Ovary (tissue), 9 donors: Measurements from ENCODE around the gene KHDRBS1. TPM values are rescaled to one million over a fixed set of nuclear protein-coding genes. Genes with fewer than 3 reads are reported as not detected.

Source experiments
- DNase-seq, 5 donors: peaks; one replicate each; pipeline ENCODE4 v3.0.0-alpha.2; 2019 to 2020
- H3K27ac ChIP-seq, 2 donors: fragments of 200-600 bp; one replicate each; pipeline versions ENCODE4 v1.5.1 to v1.8.0; 2019 to 2022
- H3K27me3 ChIP-seq: fragments of 200-600 bp; one replicate; pipeline ENCODE4 v1.8.0; 2022
- H3K36me3 ChIP-seq: fragments of 200-600 bp; sonication (generic); one replicate; pipeline ENCODE4 v1.5.1; 2019
- H3K4me1 ChIP-seq: one replicate; pipeline ENCODE4 v1.8.1; 2013; ENCODE audit warnings: mild to moderate bottlenecking, moderate library complexity; ENCODE audit not compliant: insufficient read depth
- H3K4me3 ChIP-seq: fragments of 200-600 bp; sonication (generic); one replicate; pipeline ENCODE4 v1.5.1; 2017
- H3K9me3 ChIP-seq, 2 donors: fragments of 200-600 bp in 1 of 2; sonication (generic) in 1 of 2; one replicate each; pipeline versions ENCODE4 v1.5.1 to v1.8.1; 2013 to 2019; ENCODE audit warnings: mild to moderate bottlenecking in 1 of 2, moderate library complexity in 1 of 2
- EP300 ChIP-seq: sonication (generic); formaldehyde crosslinking; IDR thresholded peaks from one replicate; pipeline ENCODE4 v1.6.1; 2017; ENCODE audit warnings: antibody characterized with exemption
- POLR2A ChIP-seq: fragments of 450-650 bp; IDR thresholded peaks from one replicate; pipeline ENCODE4 v1.6.1; 2017; ENCODE audit warnings: antibody characterized with exemption, mild to moderate bottlenecking, moderate library complexity
- WGBS, 3 donors: extraction: QIAGEN DNeasy Blood & Tissue Kit in 1 of 3; methylation state at CpG; one replicate each; pipeline versions ENCODE4 v1.1.5 to v1.1.7; 2013 to 2017; 5-methylcytosine and 5-hydroxymethylcytosine counted together
- intact Hi-C, 4 donors: fragments of 100-400 bp; cut with DNase I; formaldehyde crosslinking; loops; one replicate each; pipeline versions ENCODE4 v1.11.0 to v1.15.1; 2022 to 2023
- polyA plus RNA-seq, 2 donors: library from polyadenylated mRNA; stranded (reverse); fragments of 200-250 nt in 1 of 2; fragments of 350-450 nt in 1 of 2; fragmentation: Illumina TruSeq in 1 of 2; extraction: RNeasy Lipid Tissue Mini Kit (QIAGEN cat#74804) in 1 of 2; gene quantifications; one replicate each; pipeline ENCODE4 v1.2.3, GENCODE V29; 2013 to 2014
- total RNA-seq, 7 donors: library from RNA; depleted of rRNA in 2 of 7; stranded (reverse); fragments of >200 nt in 2 of 7; fragmentation: NEBNext Ultra II Directional in 3 of 7; extraction: Animal tissue kit (Norgen Biotek cat#: 25700) in 3 of 7; gene quantifications; one replicate each; pipeline versions ENCODE4 v1.1.0 to v1.2.4, GENCODE V29; 2016 to 2023
- TF ChIP-seq, protein P1 (sequence below), 3 donors: fragments of 450-650 bp in 2 of 3; fragments of 200-600 bp in 1 of 3; IDR thresholded peaks; one replicate each; pipeline versions ENCODE4 v1.5.1 to v1.8.0; 2016 to 2022; ENCODE audit warnings: antibody characterized with exemption in 3 of 3, mild to moderate bottlenecking in 1 of 3
- donor health status: DM: no; HTN: no; CAD: no; lungs with moderate emphysema.
- donor health status: DM: no; HTN: no; CAD: no.
- donor health status: Bipolar disorder and iron deficiency.
- donor health status: DM: yes; HTN: yes; CAD: no.
- donor health status: DM: no; HTN: no; CAD: no.
- donor health status: DM: yes; HTN: yes; CAD: no.

The KHDRBS1 gene
- total and polyA plus RNA-seq, 9 donors: 84.3 to 184 (median 143) TPM

DNA sequence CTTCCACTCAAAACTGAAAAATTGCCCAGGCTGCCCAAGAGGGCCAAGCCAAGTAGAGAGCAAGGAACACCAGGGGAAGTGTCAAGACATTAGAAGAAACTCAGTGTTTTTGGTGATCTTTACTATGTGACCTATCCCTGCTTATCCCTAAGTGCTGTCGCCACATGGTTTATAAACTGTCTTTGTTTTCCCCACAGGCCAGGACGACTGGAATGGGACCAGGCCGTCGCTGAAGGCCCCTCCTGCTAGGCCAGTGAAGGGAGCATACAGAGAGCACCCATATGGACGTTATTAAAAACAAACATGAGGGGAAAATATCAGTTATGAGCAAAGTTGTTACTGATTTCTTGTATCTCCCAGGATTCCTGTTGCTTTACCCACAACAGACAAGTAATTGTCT lies 28.7 kb downstream of the KHDRBS1 start:
- no peak overlapping the region for H3K4me3 ChIP-seq
- TF ChIP-seq POLR2A: no peak
- TF ChIP-seq, protein P1, sequence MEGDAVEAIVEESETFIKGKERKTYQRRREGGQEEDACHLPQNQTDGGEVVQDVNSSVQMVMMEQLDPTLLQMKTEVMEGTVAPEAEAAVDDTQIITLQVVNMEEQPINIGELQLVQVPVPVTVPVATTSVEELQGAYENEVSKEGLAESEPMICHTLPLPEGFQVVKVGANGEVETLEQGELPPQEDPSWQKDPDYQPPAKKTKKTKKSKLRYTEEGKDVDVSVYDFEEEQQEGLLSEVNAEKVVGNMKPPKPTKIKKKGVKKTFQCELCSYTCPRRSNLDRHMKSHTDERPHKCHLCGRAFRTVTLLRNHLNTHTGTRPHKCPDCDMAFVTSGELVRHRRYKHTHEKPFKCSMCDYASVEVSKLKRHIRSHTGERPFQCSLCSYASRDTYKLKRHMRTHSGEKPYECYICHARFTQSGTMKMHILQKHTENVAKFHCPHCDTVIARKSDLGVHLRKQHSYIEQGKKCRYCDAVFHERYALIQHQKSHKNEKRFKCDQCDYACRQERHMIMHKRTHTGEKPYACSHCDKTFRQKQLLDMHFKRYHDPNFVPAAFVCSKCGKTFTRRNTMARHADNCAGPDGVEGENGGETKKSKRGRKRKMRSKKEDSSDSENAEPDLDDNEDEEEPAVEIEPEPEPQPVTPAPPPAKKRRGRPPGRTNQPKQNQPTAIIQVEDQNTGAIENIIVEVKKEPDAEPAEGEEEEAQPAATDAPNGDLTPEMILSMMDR (IDR thresholded peaks at IDR 0.05): no peak
- TF ChIP-seq EP300: no peak
- H3K9me3 ChIP-seq: no peaks in the 10 kb centered on the region
- no peak for DNase-seq
- WGBS, 3 donors: 23 to 44% (median 29%) methylated on average over 5 of the region's 5 CpGs
- intact Hi-C loops: no loop called here
- H3K36me3 ChIP-seq: no peaks in the 10 kb centered on the region
- H3K27me3 ChIP-seq: no peaks in the 10 kb centered on the region
- H3K27ac ChIP-seq: no peak overlapping the region
- no peaks in the 10 kb centered on the region for H3K4me1 ChIP-seq

DNA sequence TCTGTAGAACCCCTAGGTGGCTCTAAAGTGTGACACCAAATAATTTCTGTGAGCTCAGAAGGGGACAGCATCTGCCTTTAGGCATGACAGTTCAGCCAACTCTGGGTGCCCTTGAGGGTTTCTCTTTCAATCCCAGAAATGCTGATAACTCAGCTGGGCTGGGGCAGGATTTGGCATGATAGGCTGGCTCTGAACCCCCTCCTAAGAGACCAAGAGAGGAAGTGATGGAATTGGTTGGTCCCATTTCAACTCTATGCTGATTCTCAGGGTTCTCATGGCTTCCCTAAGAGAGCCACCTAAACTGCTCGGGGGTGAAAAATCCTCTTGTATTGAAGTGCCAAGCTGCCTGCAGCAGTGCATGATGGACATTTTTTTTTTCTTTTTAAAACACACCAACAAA lies 30.6 kb downstream of the KHDRBS1 start:
- intact Hi-C loops: no loop called here
- WGBS, 3 donors: 41 to 73% (median 55%) methylated on average over 1 of the region's 1 CpG
- no peak for DNase-seq
- H3K36me3 ChIP-seq: no peaks in the 10 kb centered on the region
- peaks cover 2% of the 10 kb centered on the region for H3K4me1 ChIP-seq
- H3K27ac ChIP-seq: no peak overlapping the region
- no peaks in the 10 kb centered on the region for H3K9me3 ChIP-seq
- H3K27me3 ChIP-seq: no peaks in the 10 kb centered on the region
- no peak overlapping the region for H3K4me3 ChIP-seq
- TF ChIP-seq POLR2A (no peak), EP300 (no peak)
- TF ChIP-seq, protein P1 (IDR thresholded peaks at IDR 0.05): no peak

DNA sequence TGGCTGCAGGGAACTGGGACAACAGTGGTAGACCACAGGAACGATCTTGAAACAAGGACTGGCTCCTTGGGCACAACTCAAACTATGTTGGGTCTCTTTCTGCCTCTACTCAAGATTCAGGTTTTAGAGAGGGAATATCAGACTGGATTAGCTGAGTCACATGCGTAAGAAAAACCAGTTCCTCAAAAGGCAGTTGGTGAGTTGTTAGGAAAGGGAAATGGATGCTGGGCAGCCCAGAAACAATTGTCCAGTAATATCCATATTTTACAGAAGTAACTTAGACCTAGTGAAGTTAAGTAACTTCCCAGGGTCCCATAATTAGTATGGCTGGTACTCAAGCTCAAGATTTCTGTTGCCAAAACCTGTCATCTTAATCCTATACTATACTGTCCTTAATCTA lies 32.1 kb downstream of the KHDRBS1 start:
- Histone ChIP-seq H3K27me3 (no peaks in the 10 kb centered on the region), H3K4me3 (no peak overlapping the region), H3K36me3 (no peaks in the 10 kb centered on the region), H3K27ac (no peak overlapping the region), H3K4me1 (peaks cover 2% of the 10 kb centered on the region), H3K9me3 (no peaks in the 10 kb centered on the region)
- DNase-seq: no peak
- no peak for TF ChIP-seq POLR2A
- TF ChIP-seq, protein P1 (IDR thresholded peaks at IDR 0.05): no peak
- TF ChIP-seq EP300: no peak
- intact Hi-C loops: no loop called here
- 94 to 95% (median 94%) methylated on average over 2 of the region's 2 CpGs for WGBS, 3 donors

DNA sequence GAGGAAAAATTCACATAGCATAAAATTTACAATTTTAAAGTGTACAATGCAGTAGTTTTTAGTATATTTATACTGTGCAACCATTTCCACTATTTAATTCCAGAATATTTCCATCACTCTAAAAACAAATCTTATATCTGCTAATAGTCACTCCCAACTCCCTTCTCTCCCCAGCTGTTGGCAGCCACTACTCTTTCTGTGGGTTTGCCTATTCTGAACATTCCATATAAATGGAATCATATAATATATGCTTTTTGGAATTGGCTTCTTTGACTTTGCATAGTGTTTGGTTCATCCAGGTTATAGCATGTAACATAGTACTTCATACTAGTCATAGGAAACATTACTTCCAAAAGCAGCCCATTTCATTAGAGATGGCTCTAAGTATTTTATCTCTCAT lies 34.0 kb downstream of the KHDRBS1 start:
- no peak for DNase-seq
- H3K4me1 ChIP-seq: peaks cover 2% of the 10 kb centered on the region
- no peak overlapping the region for H3K4me3 ChIP-seq
- no peaks in the 10 kb centered on the region for H3K36me3 ChIP-seq
- no peaks in the 10 kb centered on the region for H3K27me3 ChIP-seq
- TF ChIP-seq EP300 (no peak), POLR2A (no peak)
- TF ChIP-seq, protein P1 (IDR thresholded peaks at IDR 0.05): no peak
- H3K27ac ChIP-seq: no peak overlapping the region
- H3K9me3 ChIP-seq: no peaks in the 10 kb centered on the region
- intact Hi-C loops: no loop called here

DNA sequence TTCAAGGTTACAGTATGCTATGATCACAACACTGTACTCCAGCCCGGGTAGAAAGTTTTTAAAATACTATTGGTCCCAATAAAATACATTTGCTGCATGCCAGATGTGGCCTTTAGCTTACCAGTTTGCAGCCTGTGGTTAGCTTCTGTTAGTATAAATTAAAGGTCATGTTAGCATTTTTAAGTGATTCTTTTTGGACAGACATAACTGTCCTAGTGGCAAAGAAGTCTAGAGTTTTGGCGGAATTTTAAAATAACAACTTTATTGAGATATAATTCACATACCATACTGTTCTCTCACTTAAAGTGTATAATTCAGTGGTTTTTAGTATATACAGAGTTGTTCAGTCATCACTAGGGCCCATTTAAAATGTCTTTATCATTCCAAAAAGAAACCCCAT lies 34.8 kb downstream of the KHDRBS1 start:
- Histone ChIP-seq H3K27ac (no peak overlapping the region), H3K4me1 (peaks cover 2% of the 10 kb centered on the region), H3K27me3 (no peaks in the 10 kb centered on the region), H3K36me3 (no peaks in the 10 kb centered on the region), H3K9me3 (no peaks in the 10 kb centered on the region), H3K4me3 (no peak overlapping the region)
- no peak for DNase-seq
- WGBS, 3 donors: 16 to 46% (median 22%) methylated on average over 2 of the region's 2 CpGs
- intact Hi-C loops: no loop called here
- no peak for TF ChIP-seq EP300
- TF ChIP-seq, protein P1 (IDR thresholded peaks at IDR 0.05): no peak
